Loucy (cell line): ENCODE results near the gene CACNA1D.

ENCODE experiments used
- CTCF ChIP-seq: fragments of 200-600 bp; sonication (generic); conservative IDR thresholded peaks from 2 replicates; pipeline ENCODE4 v1.5.1; 2014; ENCODE audit warnings: mild to moderate bottlenecking, antibody characterized with exemption, low read length
- EZH2phosphoT487 ChIP-seq: fragments of 200-600 bp; IDR thresholded peaks from 2 replicates; pipeline ENCODE4 v1.6.1; 2018; ENCODE audit warnings: antibody characterized with exemption, mild to moderate bottlenecking, moderate library complexity, borderline replicate concordance

- no peak for TF ChIP-seq CTCF
- no peak for TF ChIP-seq EZH2phosphoT487
Measured at GRCh38 chr3:53591646-53592045, 97.2 kb downstream of the CACNA1D start.
